Neural cell (in vitro differentiated cells): Measurements from ENCODE around the gene PAXIP1.

Source experiments
- EZH2 ChIP-seq: fragments of 200-600, 300-800 bp; shearing (Covaris generic), sonication (generic); IDR thresholded peaks from 2 replicates; pipeline ENCODE4 v1.6.1; 2014; ENCODE audit warnings: antibody characterized with exemption, low read length, borderline replicate concordance, mild to moderate bottlenecking; ENCODE audit not compliant: insufficient read depth, poor library complexity, severe bottlenecking
- MXI1 ChIP-seq: fragments of 450-650 bp; conservative IDR thresholded peaks from 2 replicates; pipeline ENCODE4 v1.6.1; 2014; ENCODE audit warnings: antibody characterized with exemption, mild to moderate bottlenecking; ENCODE audit not compliant: poor library complexity, severe bottlenecking
- POLR2AphosphoS5 ChIP-seq: IDR thresholded peaks from 2 replicates; pipeline ENCODE4 v1.6.1; 2012
- TAF1 ChIP-seq: IDR thresholded peaks from 2 replicates; pipeline ENCODE4 v1.6.1; 2012; ENCODE audit warnings: low read depth
- TF ChIP-seq, protein P1 (sequence below): fragments of 450-650 bp; IDR thresholded peaks from 2 replicates; pipeline ENCODE4 v1.5.1; 2014; ENCODE audit warnings: antibody characterized with exemption, mild to moderate bottlenecking, moderate library complexity; ENCODE audit not compliant: poor library complexity, severe bottlenecking
- TF ChIP-seq, protein P2 (sequence below): IDR thresholded peaks from 2 replicates; pipeline ENCODE4 v1.6.1; 2012; ENCODE audit warnings: borderline replicate concordance

DNA sequence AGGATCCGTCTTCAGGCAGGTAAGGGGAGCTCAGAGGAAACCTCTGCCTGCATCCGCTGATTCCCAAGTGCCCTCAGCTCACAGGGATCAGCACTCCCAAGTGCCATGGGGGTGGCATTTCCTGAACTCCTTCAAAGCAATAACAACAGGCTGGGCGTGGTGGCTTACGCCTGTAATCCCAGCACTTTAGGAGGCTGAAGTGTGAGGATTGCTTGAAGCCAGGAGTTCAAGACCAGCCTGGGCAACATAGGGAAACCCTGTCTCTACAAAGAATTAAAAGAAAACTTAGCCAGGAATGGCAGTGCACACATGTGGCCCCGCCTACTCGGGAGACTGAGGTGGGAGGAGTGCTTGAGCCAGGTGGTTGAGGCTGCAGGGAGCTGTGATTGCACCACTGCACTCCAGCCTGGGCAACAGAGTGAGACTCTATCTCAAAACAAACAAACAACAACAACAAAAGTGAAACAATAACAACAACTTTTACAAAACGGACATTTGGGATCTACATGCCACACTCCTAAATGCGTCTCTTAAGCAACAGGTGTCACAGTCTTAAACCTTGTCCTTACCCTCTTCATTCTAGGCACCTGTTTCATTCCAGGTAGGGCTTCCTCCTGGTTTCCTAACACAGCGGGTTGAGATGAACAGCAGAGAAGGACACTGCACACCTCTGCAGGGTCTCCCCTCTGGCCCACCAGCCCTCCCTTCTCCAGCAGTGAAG is 73.8 kb downstream of the PAXIP1 start:
- TF ChIP-seq EZH2 (no peak), POLR2AphosphoS5 (no peak), MXI1 (no peak), TAF1 (no peak)
- TF ChIP-seq, protein P1, sequence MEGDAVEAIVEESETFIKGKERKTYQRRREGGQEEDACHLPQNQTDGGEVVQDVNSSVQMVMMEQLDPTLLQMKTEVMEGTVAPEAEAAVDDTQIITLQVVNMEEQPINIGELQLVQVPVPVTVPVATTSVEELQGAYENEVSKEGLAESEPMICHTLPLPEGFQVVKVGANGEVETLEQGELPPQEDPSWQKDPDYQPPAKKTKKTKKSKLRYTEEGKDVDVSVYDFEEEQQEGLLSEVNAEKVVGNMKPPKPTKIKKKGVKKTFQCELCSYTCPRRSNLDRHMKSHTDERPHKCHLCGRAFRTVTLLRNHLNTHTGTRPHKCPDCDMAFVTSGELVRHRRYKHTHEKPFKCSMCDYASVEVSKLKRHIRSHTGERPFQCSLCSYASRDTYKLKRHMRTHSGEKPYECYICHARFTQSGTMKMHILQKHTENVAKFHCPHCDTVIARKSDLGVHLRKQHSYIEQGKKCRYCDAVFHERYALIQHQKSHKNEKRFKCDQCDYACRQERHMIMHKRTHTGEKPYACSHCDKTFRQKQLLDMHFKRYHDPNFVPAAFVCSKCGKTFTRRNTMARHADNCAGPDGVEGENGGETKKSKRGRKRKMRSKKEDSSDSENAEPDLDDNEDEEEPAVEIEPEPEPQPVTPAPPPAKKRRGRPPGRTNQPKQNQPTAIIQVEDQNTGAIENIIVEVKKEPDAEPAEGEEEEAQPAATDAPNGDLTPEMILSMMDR: no peak
- TF ChIP-seq, protein P2, sequence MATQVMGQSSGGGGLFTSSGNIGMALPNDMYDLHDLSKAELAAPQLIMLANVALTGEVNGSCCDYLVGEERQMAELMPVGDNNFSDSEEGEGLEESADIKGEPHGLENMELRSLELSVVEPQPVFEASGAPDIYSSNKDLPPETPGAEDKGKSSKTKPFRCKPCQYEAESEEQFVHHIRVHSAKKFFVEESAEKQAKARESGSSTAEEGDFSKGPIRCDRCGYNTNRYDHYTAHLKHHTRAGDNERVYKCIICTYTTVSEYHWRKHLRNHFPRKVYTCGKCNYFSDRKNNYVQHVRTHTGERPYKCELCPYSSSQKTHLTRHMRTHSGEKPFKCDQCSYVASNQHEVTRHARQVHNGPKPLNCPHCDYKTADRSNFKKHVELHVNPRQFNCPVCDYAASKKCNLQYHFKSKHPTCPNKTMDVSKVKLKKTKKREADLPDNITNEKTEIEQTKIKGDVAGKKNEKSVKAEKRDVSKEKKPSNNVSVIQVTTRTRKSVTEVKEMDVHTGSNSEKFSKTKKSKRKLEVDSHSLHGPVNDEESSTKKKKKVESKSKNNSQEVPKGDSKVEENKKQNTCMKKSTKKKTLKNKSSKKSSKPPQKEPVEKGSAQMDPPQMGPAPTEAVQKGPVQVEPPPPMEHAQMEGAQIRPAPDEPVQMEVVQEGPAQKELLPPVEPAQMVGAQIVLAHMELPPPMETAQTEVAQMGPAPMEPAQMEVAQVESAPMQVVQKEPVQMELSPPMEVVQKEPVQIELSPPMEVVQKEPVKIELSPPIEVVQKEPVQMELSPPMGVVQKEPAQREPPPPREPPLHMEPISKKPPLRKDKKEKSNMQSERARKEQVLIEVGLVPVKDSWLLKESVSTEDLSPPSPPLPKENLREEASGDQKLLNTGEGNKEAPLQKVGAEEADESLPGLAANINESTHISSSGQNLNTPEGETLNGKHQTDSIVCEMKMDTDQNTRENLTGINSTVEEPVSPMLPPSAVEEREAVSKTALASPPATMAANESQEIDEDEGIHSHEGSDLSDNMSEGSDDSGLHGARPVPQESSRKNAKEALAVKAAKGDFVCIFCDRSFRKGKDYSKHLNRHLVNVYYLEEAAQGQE: no peak
